H1 (cell line): Measurements from ENCODE around the gene PYGB. TPM values are rescaled to one million over a fixed set of nuclear protein-coding genes. Genes with fewer than 3 reads are reported as not detected.

ENCODE experiments used
- CHD7 ChIP-seq: fragments of 300-600 bp; sonication (generic); IDR thresholded peaks from 2 replicates; pipeline ENCODE4 v1.7.1; 2012; ENCODE audit warnings: low read length, moderate library complexity, mild to moderate bottlenecking, inconsistent platforms; ENCODE audit not compliant: insufficient replicate concordance
- CREB1 ChIP-seq: IDR thresholded peaks from 2 replicates; pipeline ENCODE4 v1.6.1; 2012; ENCODE audit warnings: inconsistent platforms
- CTCF ChIP-seq, 3 experiments: IDR thresholded peaks; 1 replicate in 2 of 3; 2 replicates in 1 of 3; pipeline versions ENCODE4 v1.5.1 to v1.6.1; 2011; ENCODE audit warnings: low read length in 3 of 3, mild to moderate bottlenecking in 3 of 3, inconsistent platforms in 2 of 3, low read depth in 1 of 3, moderate library complexity in 1 of 3; ENCODE audit not compliant: insufficient read depth in 1 of 3; ENCODE audit errors: control extremely low read depth in 1 of 3
- PHF8 ChIP-seq: fragments of 200-600 bp; sonication (generic); conservative IDR thresholded peaks from 2 replicates; pipeline ENCODE4 v1.7.1; 2012; ENCODE audit warnings: low read depth, mild to moderate bottlenecking, inconsistent platforms, low read length, moderate library complexity
- RBBP5 ChIP-seq: IDR thresholded peaks from 2 replicates; pipeline ENCODE4 v1.7.1; 2012; ENCODE audit warnings: low read depth, mild to moderate bottlenecking, inconsistent platforms, low read length, moderate library complexity, borderline replicate concordance
- RFX5 ChIP-seq: IDR thresholded peaks from 2 replicates; pipeline ENCODE4 v1.6.1; 2011; ENCODE audit warnings: low read depth, low read length, improper control_type of control experiment, borderline replicate concordance
- USF2 ChIP-seq: IDR thresholded peaks from 2 replicates; pipeline ENCODE4 v1.6.1; 2011; ENCODE audit warnings: low read length, improper control_type of control experiment
- polyA plus RNA-seq, 7 experiments: library from polyadenylated mRNA; depleted of rRNA in 3 of 7; stranded (reverse) in 5 of 7; unstranded in 2 of 7; fragments of >200 nt in 5 of 7; fragments of 200-250 nt in 2 of 7; gene quantifications; 1 replicate in 5 of 7; 2 replicates in 1 of 7; 4 replicates in 1 of 7; pipeline versions ENCODE4 v1.2.1 to v1.2.3, GENCODE V29; 2011 to 2013; ENCODE audit warnings: missing spikeins in 2 of 7, mixed read lengths in 2 of 7
- total RNA-seq: library from RNA; stranded (reverse); fragmentation: NEBNext Ultra II Directional; extraction: Animal tissue kit (Norgen Biotek cat#: 25700); gene quantifications from 2 replicates; pipeline ENCODE4 v1.2.1, GENCODE V29; 2021

Gene PYGB
- total and polyA plus RNA-seq, 2 of the 8 experiments (the other 6 are each of a cell fraction or from before 2014, with no cell fraction given), result 26.6 to 56.0 TPM

GRCh38 chr20:25247000-25247517 is 826 bp upstream of the PYGB start (continued):
- no peak for TF ChIP-seq USF2
- TF ChIP-seq CREB1, result no peak
- TF ChIP-seq RFX5, result no peak
- no peak for TF ChIP-seq PHF8
- peak; percentile 41 to 75 (median 70); a peak in 3 of 4 replicates for TF ChIP-seq CTCF (IDR thresholded peaks at IDR 0.05; ENCODE audit: control extremely low read depth in 1 of 3, insufficient read depth in 1 of 3, low read depth in 1 of 3, low read length in 3 of 3)
- TF ChIP-seq RBBP5, result no peak
- no peak for TF ChIP-seq CHD7
